ENCODE measurements around the gene PATE3.

Gene PATE3, protein sequence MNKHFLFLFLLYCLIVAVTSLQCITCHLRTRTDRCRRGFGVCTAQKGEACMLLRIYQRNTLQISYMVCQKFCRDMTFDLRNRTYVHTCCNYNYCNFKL

DNA sequence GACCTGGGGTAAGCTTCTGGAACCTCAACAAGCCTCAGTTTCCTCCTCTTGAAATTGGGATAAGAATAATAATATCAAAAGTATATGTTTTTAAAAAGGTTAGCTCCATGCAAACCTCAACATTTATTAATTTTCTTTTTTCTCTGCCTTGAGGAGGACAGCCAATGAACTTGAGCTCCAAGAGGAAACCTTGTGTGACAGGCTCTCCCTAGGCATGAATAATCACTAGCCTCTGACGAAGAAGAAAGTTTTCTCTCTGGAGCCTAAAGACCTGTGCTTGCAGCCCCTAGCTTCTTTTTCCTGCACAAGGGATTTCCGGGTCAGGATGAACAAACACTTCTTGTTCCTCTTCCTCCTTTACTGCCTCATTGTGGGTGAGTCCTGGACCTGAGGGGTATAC lies at the start of gene PATE3:
Gene PATE3 (plus strand): TSS at position 301 of the 400 bp plus-strand sequence. CDS start 25 bp downstream, at position 326.
- H3K9me3 Mint-ChIP-seq: peaks cover 7 to 10% of the 10 kb centered on the region in 2 donors
- DNase-seq (no peak), ATAC-seq (no peak)
- no peaks in the 10 kb centered on the region for H3K27me3 Mint-ChIP-seq
- peaks cover 8% of the 10 kb centered on the region for H3K4me1 Mint-ChIP-seq
- H3K4me3 Mint-ChIP-seq: no peak within 1 kb of the TSS
- H3K27ac Mint-ChIP-seq: no peak within 1 kb of the TSS

DNA sequence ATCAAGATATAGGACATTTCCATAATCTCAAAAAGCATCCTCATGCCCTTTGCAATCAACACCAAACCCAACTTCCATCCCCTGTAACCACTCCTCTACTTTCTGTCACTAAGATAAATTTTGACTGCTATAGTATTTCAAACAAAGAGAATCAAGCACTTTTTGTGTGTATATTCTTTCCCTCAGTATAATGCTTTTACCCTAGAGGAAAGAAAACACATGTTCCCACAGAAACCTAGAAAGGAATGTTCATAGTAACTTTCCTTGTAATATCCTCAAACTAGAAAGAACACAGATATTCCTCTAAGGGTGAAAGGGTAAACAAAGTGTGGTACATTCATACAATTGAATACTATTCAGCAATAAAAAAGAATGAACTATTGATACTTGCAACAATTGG lies 47.3 kb upstream of the PATE3 start:
- Mint-ChIP-seq H3K27ac (no peak overlapping the region), H3K27me3 (no peaks in the 10 kb centered on the region), H3K9me3 (peaks cover 5 to 9% of the 10 kb centered on the region in 2 donors), H3K4me3 (no peak overlapping the region), H3K4me1 (no peaks in the 10 kb centered on the region)
- ATAC-seq: no peak
- no peak for DNase-seq

DNA sequence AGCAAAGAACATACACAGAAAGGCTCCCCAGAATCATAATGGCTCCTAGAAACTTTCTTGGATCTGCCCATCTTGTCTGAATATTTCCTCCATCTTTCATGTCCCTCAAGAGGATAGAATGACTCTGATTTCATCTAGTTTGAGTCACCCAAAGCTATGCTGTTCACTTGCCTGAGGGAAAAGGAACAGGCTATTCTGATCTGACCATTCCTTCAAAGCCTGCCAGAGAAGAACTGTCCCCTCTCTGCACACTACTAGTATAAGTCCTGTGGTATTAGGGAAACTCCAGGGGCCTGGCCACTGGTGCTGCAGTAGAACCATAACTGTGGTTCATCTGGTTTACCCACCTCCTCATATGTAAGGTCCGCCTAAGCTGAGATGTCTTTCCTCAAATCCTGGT lies 44.2 kb upstream of the PATE3 start:
- H3K4me1 Mint-ChIP-seq: no peaks in the 10 kb centered on the region
- H3K9me3 Mint-ChIP-seq: peaks cover 0 to 5% of the 10 kb centered on the region in 2 donors
- H3K4me3 Mint-ChIP-seq: no peak overlapping the region
- no peaks in the 10 kb centered on the region for H3K27me3 Mint-ChIP-seq
- H3K27ac Mint-ChIP-seq: no peak overlapping the region
- ATAC-seq (no peak), DNase-seq (no peak)

DNA sequence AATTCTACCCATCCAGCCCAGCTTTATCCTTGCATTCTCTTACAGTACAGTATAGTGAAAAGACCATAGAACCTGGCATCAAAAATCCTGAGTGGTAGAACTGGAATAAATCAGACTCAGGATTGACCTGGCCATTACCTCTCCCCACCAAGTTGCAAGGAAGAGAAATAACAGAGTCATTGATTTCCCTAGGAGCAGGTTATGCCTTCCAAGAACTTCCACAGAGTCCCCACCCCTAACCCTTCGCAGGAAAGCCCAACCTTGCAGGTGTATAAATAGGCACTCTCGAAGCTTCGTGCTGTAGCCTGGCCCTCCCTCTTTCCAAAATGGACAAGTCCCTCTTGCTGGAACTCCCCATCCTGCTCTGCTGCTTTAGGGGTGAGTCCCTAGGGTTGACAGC lies 41.9 kb upstream of the PATE3 start, which contains the start of gene PATE1:
Gene PATE1 (plus strand): TSS at position 301 of the 400 bp plus-strand sequence. CDS start 26 bp downstream, at position 327.
- ATAC-seq (no peak), DNase-seq (no peak)
- H3K9me3 Mint-ChIP-seq: no peaks in the 10 kb centered on the region
- H3K27me3 Mint-ChIP-seq: peaks cover 6% of the 10 kb centered on the region
- no peak within 1 kb of the TSS for H3K27ac Mint-ChIP-seq
- no peaks in the 10 kb centered on the region for H3K4me1 Mint-ChIP-seq
- no peak within 1 kb of the TSS for H3K4me3 Mint-ChIP-seq

DNA sequence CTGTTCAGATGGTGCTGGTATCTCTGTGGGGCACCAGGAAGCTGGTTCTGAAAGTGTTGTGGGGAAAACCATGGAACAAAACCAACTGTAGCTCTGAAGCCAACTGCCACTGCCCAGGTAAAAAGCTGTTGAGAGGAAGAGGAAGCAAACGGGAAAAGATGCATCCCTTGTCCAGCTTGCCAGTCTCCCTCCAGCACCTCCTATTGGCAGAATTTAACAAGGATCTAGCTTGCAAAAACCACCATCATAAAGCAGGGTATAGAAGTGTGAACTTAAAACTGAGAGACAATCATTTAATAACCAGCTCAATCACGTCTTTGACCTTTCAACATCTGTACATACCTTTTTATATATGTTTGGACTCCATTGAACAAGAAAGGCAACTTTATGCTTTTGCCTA lies 37.3 kb upstream of the PATE3 start:
- Mint-ChIP-seq H3K27ac (no peak overlapping the region), H3K9me3 (no peaks in the 10 kb centered on the region), H3K4me1 (no peaks in the 10 kb centered on the region), H3K27me3 (peaks cover 6% of the 10 kb centered on the region), H3K4me3 (no peak overlapping the region)
- DNase-seq: no peak
- ATAC-seq: no peak

DNA sequence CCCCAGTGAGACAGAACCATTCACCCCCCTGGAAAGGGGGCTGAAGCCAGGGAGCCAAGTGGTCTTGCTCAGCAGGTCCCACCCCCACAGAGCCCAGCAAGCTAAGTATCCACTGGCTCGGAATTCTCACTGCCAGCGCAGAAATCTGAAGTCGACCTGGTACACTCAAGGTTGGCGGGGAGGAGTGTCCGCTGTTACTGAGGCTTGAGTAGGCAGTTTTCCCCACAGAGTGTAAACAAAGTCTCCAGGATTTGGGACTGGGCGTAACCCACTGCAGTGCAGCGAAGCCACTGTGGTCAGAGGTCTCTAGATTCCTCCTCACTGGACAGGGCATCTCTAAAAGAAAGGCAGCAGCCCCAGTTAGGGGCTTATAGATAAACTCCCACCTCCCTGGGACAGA lies 31.9 kb upstream of the PATE3 start:
- no peak for DNase-seq
- Mint-ChIP-seq H3K9me3 (peaks cover 4 to 25% of the 10 kb centered on the region in 2 donors), H3K4me3 (no peak overlapping the region), H3K27ac (no peak overlapping the region), H3K4me1 (no peaks in the 10 kb centered on the region), H3K27me3 (no peaks in the 10 kb centered on the region)
- no peak for ATAC-seq

DNA sequence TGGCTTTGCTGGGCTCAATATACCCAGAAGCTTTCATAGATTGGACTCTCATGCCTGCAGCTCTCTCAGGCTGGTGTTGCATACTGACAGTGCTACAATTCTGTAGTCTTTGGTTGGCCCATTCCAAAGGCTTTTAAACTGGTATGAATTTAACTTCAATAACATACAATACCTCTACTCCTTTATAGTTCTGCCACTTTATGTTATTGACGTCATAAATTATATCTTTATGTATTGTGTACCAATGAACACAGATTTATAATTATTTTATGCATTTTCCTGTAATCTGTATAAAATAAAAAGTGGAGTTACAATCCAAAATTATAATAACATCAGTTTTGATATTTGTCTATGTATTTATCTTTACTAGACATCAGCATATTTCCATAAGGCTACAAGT lies 25.5 kb upstream of the PATE3 start:
- peaks cover 8% of the 10 kb centered on the region for H3K27me3 Mint-ChIP-seq
- no peak overlapping the region for H3K27ac Mint-ChIP-seq
- ATAC-seq (no peak), DNase-seq (no peak)
- peaks cover 4 to 18% of the 10 kb centered on the region in 2 donors for H3K9me3 Mint-ChIP-seq
- no peak overlapping the region for H3K4me3 Mint-ChIP-seq
- H3K4me1 Mint-ChIP-seq: peaks cover 18% of the 10 kb centered on the region

DNA sequence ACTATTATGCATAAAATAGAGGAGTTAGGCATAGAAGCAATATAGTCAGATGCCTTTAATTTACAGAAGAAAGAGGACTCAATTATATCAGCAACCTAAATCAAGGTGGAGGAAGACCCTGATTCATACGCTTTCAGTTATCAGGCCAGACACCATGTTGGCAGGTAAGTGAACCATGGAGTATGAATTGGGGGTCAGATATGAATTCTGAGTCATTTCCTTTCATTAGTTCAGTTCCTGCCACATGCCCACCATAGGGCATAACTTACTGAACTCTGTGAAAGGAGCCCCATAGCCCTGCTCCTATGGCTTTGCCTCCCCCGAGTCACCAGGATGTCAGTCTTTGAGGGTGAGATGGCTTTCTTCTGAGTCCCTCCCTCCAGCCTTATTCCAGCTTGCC lies 24.4 kb upstream of the PATE3 start:
- Mint-ChIP-seq H3K9me3 (peaks cover 0 to 8% of the 10 kb centered on the region in 2 donors), H3K27me3 (peaks cover 8% of the 10 kb centered on the region), H3K27ac (no peak overlapping the region), H3K4me1 (peaks cover 28% of the 10 kb centered on the region), H3K4me3 (no peak overlapping the region)
- DNase-seq (no peak), ATAC-seq (no peak)

DNA sequence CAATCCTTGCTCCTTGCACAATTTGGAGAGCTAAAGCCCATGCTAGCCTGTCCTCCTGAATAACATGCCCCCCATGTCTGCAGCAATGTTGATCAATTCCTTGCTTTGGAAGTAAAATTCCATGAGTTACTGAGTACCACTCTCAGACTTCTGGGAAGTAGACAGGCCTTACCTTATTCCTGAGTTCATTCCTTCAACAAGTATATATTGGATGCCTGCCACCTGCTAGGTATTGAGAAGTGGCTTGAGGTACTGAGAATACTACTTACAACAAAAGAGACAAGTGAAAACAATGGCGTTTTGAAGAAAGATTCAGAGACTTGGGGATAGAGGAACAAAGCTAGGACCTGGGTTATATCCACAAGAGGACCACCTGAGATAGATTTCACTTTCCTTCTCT lies 21.7 kb upstream of the PATE3 start:
- H3K4me1 Mint-ChIP-seq: peaks cover 45% of the 10 kb centered on the region
- H3K27me3 Mint-ChIP-seq: peaks cover 12% of the 10 kb centered on the region
- DNase-seq (no peak), ATAC-seq (no peak)
- H3K9me3 Mint-ChIP-seq: no peaks in the 10 kb centered on the region
- H3K27ac Mint-ChIP-seq: no peak overlapping the region
- no peak overlapping the region for H3K4me3 Mint-ChIP-seq

DNA sequence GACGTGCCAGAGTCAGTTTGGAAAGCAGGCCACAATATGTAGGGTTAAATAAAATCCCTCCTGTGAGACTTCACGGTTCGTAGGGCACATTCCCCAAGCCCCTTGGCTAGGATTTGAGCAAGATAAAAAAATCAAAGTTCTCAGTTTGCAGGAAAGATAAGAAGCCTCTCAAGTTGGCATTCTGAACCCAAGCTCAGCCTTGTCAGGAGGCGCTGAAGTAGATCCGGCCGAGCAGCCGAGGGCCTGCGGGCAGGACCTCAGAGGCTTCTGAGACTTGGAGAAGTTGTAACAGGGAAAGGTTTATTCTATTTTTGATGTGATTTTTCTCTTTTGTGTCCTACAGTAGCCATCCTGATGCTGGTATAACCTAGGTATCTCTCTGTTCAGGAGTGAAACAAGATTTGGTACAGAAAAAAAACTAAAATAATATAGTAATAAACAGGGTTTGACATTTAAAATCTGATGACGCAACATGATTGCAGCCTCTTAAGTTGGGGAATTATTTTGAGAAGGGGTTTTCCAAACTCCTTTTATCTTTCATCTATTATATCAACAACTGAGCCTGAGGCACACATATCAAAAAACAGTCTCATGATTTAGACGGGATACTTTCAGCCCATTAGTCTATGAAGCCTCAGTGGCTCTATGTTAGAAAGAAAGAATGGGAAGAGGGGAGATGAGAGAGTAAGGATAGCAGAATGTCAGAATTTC lies 19.4 kb upstream of the PATE3 start:
- Mint-ChIP-seq H3K4me1 (peaks cover 45% of the 10 kb centered on the region), H3K4me3 (peak overlapping the region in 1 of 2 donors; percentile 27), H3K9me3 (no peaks in the 10 kb centered on the region), H3K27ac (peak overlapping the region in 1 of 2 donors; percentile 14), H3K27me3 (peaks cover 12% of the 10 kb centered on the region)
- ATAC-seq: no peak
- DNase-seq: peak in 1 of 2 donors; percentile 8

DNA sequence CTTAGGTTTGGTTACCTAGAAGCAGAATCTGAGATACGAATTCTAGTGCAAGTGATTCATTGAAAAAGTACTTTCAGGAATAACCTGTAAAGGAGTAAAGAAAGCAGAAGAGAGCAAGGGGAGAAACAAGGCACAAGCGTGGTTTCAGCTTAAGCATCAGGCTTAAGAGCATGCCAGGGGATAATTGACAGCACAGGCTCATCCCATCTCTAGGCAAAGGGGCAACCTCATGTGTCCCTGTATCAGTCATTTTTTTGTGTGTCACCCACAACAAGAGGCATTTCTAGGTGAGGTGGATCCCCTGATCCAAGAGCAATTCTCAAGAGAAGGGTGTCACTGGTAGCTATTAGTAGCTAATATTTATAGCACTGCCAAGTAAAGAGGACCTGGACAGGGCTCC lies 17.3 kb upstream of the PATE3 start:
- no peak for ATAC-seq
- Mint-ChIP-seq H3K9me3 (no peaks in the 10 kb centered on the region), H3K4me1 (peaks cover 36% of the 10 kb centered on the region), H3K27me3 (peaks cover 5% of the 10 kb centered on the region), H3K27ac (no peak overlapping the region), H3K4me3 (no peak overlapping the region)
- DNase-seq: no peak

DNA sequence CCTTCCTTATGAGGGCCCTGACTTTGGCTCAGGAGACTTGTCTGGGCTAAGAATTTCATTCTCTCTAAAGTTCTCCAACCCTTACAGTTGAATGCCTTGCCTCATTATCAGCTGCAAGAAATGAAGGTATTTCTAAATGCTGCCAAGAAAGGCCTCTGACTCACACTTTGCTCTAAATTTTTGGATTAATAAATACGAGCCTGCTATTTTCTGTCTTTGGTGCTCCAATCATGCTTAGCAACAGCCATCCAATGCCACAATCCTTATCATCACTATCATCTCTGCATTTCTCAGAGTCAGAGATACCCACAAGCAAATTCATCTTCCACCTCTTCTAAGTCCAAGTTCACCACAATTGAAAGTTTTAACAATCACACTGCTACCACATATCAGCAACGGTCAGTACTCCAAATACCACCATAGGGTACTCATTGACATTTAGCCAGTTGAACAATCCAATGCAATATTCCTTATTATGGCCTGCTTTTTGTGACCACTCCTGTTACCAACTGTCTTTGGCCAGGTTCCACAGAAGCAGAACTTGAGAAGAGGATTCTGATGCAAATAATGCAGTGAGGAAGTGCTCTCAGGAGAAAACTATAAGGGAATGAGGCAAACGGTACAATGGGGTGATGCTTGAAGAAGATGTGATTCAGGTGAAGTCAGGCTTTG lies 15.0 kb upstream of the PATE3 start:
- DNase-seq: no peak
- H3K27ac Mint-ChIP-seq: no peak overlapping the region
- H3K27me3 Mint-ChIP-seq: peaks cover 5% of the 10 kb centered on the region
- no peaks in the 10 kb centered on the region for H3K9me3 Mint-ChIP-seq
- H3K4me3 Mint-ChIP-seq: no peak overlapping the region
- ATAC-seq: no peak
- H3K4me1 Mint-ChIP-seq: peaks cover 21% of the 10 kb centered on the region

DNA sequence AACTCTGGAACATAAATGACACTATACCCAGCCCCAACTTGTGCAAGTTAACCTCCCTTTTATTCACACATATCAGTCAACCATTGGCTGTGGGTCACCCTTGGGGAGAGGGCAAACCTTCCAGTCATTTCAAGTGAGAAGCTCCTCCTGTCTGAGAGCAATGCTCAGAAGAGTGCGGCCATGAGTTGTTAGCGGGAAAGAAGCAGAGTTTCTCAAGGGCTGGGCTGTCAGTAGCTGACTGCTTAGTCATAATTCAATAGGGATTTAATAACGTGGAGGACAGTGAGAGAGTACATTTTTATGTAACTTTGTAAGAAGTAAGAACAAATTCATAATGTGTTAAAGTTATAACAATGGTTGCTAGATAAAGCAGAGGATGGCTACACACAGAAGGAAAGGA lies 14.4 kb upstream of the PATE3 start:
- Mint-ChIP-seq H3K27ac (no peak overlapping the region), H3K9me3 (no peaks in the 10 kb centered on the region), H3K4me3 (no peak overlapping the region), H3K4me1 (peaks cover 19% of the 10 kb centered on the region), H3K27me3 (peaks cover 5% of the 10 kb centered on the region)
- ATAC-seq (no peak), DNase-seq (no peak)

DNA sequence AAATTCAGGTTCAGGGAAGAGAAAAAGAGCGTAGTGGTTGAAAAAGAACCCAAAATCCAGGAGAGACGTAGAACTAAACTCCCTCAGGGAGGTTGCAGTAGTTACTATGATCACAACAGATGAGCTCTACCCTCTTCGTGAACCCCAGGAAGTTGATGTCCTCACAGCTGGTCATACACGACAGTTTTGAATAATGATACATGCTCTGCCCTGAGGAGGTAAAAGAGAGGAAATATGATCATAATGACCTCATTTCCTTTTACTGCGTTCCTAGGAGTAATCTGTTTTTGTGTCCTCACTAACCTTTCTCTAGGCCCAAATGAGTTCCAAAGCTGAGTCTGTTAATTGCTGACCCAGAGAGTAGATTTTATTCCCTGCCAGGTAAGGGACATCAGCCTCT lies 10.6 kb upstream of the PATE3 start:
- H3K4me1 Mint-ChIP-seq: peaks cover 6% of the 10 kb centered on the region
- no peak for DNase-seq

DNA sequence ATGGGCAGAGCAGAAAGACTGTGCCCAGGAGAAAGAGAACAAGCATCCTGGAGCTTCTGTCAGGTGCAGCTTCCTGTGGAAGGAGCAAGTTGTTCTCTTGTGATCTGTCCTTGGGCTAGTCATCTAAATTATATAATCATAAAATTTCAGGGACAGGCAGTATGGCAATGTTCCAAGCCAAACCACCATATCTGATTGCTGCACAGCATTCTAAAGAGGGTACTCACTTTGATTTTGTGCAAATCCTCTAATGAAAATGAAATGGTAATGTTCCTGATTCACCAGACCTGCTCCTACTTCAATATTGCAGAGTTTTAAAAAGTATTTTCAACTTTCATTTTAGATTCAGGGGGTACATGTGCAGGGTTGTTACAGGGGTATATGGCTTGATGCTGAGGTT lies 9.2 kb upstream of the PATE3 start, which contains the start of gene PATE2:
Gene PATE2 (minus strand): TSS at position 101 of the 400 bp plus-strand sequence. CDS start 55 bp downstream, at position 46.
- Mint-ChIP-seq H3K4me3 (no peak within 1 kb of the TSS), H3K27me3 (no peaks in the 10 kb centered on the region), H3K4me1 (peaks cover 6% of the 10 kb centered on the region), H3K27ac (no peak within 1 kb of the TSS), H3K9me3 (no peaks in the 10 kb centered on the region)
- ATAC-seq: no peak
- DNase-seq: no peak

More for the DNA sequence above, 10.6 kb upstream of the PATE3 start:
- ATAC-seq: no peak
- H3K4me3 Mint-ChIP-seq: no peak overlapping the region
- no peak overlapping the region for H3K27ac Mint-ChIP-seq
- H3K9me3 Mint-ChIP-seq: no peaks in the 10 kb centered on the region
- H3K27me3 Mint-ChIP-seq: no peaks in the 10 kb centered on the region

DNA sequence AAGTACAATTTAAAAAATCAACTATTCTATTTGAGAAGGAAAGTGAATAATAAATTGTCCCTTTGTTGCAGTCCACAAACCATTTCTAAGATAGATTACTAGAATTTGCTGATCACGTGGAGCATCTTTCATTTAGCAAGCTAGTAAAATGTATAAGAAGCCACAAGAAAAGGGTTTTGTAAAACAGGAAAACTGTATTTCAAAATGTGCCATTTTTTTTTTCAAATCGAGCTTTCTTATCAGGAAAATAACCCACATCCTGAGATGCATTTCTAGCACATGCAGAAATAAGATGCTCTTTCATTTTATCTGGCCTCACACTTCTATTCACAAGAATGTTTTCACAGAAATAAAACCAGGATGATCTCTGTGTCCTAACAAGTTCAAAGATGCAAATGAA lies 3.2 kb upstream of the PATE3 start:
- DNase-seq: no peak
- Mint-ChIP-seq H3K27ac (no peak overlapping the region), H3K27me3 (no peaks in the 10 kb centered on the region), H3K4me1 (peaks cover 8% of the 10 kb centered on the region), H3K4me3 (no peak overlapping the region), H3K9me3 (no peaks in the 10 kb centered on the region)
- ATAC-seq: no peak
